Upper lobe of left lung (tissue), 6 donors: Measurements from ENCODE around the gene SMIM28. TPM values are rescaled to one million over a fixed set of nuclear protein-coding genes. Genes with fewer than 3 reads are reported as not detected.
"Not testable (repeated sequence)": the region's sequence is repeated elsewhere in the genome, so short reads cannot be mapped to it uniquely, and the experiment has no call there.

ENCODE experiments used
- ATAC-seq, 2 donors: fragments of 200-7000 bp; cut with Tn5 transposase; one replicate each; pipeline ENCODE4 v1.9.1; 2022; ENCODE audit warnings: mild to moderate bottlenecking in 2 of 2, moderate library complexity in 2 of 2; ENCODE audit not compliant: low FRiP score in 2 of 2
- DNase-seq, 2 donors: peaks; one replicate each; pipeline ENCODE4 v3.0.0-alpha.2; 2019 to 2020
- H3K27ac ChIP-seq, 4 donors: fragments of 200-600 bp; sonication (generic); one replicate each; pipeline ENCODE4 v1.5.1; 2016 to 2019
- H3K27me3 ChIP-seq, 4 donors: fragments of 200-600 bp; sonication (generic); one replicate each; pipeline ENCODE4 v1.5.1; 2017 to 2019
- H3K36me3 ChIP-seq, 4 donors: fragments of 200-600 bp; sonication (generic); one replicate each; pipeline ENCODE4 v1.5.1; 2016 to 2019
- H3K4me1 ChIP-seq, 4 donors: fragments of 200-600 bp; sonication (generic); one replicate each; pipeline ENCODE4 v1.5.1; 2018 to 2019
- H3K4me3 ChIP-seq, 4 donors: fragments of 200-600 bp; sonication (generic); one replicate each; pipeline ENCODE4 v1.5.1; 2017 to 2019; ENCODE audit warnings: mild to moderate bottlenecking in 2 of 4, moderate library complexity in 1 of 4
- H3K9me3 ChIP-seq, 4 donors: fragments of 200-600 bp; sonication (generic); one replicate each; pipeline ENCODE4 v1.5.1; 2018 to 2019
- EP300 ChIP-seq, 4 donors: sonication (generic); formaldehyde crosslinking; IDR thresholded peaks; one replicate each; pipeline ENCODE4 v1.5.1; 2017; ENCODE audit warnings: antibody characterized with exemption in 4 of 4, control low read depth in 2 of 4
- POLR2A ChIP-seq, 4 donors: fragments of 450-650 bp; IDR thresholded peaks; one replicate each; pipeline ENCODE4 v1.5.1; 2016 to 2017; ENCODE audit warnings: antibody characterized with exemption in 4 of 4, mild to moderate bottlenecking in 2 of 4
- POLR2AphosphoS5 ChIP-seq, 2 donors: sonication (generic); formaldehyde crosslinking; IDR thresholded peaks; one replicate each; pipeline ENCODE4 v1.5.1; 2017; ENCODE audit warnings: antibody characterized with exemption in 2 of 2
- WGBS, 2 donors: methylation state at CpG; one replicate each; pipeline ENCODE4 v1.1.5; 2017 to 2018; 5-methylcytosine and 5-hydroxymethylcytosine counted together
- total RNA-seq, 6 donors: library from RNA; depleted of rRNA in 4 of 6; stranded (reverse); fragments of >200 nt in 4 of 6; gene quantifications; one replicate each; pipeline versions ENCODE4 v1.1.0 to v1.2.1, GENCODE V29; 2016 to 2021
- TF ChIP-seq, protein P1 (sequence below), 6 experiments: fragments of 450-650 bp in 4 of 6; fragments of 200-600 bp in 2 of 6; sonication (generic) in 2 of 6; IDR thresholded peaks; one replicate each; pipeline ENCODE4 v1.5.1; 2016 to 2019; ENCODE audit warnings: antibody characterized with exemption in 6 of 6
- donor health status: DM: no; HTN: no; CAD: no; lungs with moderate emphysema.
- donor health status: DM: no; HTN: yes; CAD: no; lungs with severe emphysema.

Gene SMIM28
- total RNA-seq, 6 donors from 2014 or later: not detected

DNA sequence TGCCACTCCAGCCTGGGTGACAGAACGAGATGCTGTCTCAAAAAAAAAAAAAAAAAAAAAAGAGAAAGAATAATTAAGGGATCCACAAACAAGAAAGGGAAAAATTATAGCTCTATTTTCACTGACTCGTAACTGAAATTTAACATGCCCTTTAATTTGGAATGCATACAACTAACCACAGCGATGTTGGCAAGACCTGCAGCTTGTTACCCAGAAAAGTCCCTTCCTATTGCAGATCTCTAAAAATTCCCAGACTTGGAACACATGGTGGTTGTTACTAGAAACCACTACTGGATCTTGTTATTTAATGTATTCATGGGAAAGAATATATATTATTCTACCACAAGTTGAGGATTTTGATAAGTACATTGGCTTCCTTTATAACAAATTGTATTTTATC is 27.8 kb upstream of the SMIM28 start:
- TF ChIP-seq POLR2A (IDR thresholded peaks at IDR 0.05) (no peak), EP300 (IDR thresholded peaks at IDR 0.05) (no peak), POLR2AphosphoS5 (IDR thresholded peaks at IDR 0.05) (no peak)
- TF ChIP-seq, protein P1, sequence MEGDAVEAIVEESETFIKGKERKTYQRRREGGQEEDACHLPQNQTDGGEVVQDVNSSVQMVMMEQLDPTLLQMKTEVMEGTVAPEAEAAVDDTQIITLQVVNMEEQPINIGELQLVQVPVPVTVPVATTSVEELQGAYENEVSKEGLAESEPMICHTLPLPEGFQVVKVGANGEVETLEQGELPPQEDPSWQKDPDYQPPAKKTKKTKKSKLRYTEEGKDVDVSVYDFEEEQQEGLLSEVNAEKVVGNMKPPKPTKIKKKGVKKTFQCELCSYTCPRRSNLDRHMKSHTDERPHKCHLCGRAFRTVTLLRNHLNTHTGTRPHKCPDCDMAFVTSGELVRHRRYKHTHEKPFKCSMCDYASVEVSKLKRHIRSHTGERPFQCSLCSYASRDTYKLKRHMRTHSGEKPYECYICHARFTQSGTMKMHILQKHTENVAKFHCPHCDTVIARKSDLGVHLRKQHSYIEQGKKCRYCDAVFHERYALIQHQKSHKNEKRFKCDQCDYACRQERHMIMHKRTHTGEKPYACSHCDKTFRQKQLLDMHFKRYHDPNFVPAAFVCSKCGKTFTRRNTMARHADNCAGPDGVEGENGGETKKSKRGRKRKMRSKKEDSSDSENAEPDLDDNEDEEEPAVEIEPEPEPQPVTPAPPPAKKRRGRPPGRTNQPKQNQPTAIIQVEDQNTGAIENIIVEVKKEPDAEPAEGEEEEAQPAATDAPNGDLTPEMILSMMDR (IDR thresholded peaks at IDR 0.05): no peak
- WGBS, 2 donors: 83 to 89% methylated on average over 3 of the region's 3 CpGs
- no peak for ATAC-seq

DNA sequence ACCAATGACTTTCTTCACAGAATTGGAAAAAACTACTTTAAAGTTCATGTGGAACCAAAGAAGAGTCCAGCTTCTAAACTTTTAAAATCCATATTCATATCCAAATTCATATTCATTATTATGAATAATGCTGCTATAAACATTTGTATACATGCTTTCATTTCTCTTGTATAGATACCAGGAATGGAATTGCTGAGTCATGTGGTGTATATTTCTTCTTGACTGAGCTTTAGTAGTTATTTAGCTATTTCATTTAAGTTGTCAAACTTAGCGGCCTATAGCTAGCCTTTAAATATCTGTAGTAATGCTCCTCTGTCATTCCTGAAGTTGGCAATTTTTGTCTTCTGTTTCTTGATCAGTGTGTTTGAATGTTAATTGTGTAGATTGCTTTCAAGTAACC is 19.8 kb upstream of the SMIM28 start:
- Histone ChIP-seq H3K4me3 (no peak overlapping the region), H3K27ac (no peak overlapping the region), H3K9me3 (no peaks in the 10 kb centered on the region), H3K36me3 (no peaks in the 10 kb centered on the region), H3K4me1 (no peaks in the 10 kb centered on the region), H3K27me3 (no peaks in the 10 kb centered on the region)
- WGBS, 2 donors: 88 to 94% methylated on average over 1 of the region's 1 CpG
- ATAC-seq: no peak
- no peak for DNase-seq
- no peak for TF ChIP-seq EP300 (IDR thresholded peaks at IDR 0.05)
- no peak for TF ChIP-seq POLR2AphosphoS5 (IDR thresholded peaks at IDR 0.05)
- TF ChIP-seq, protein P1 (IDR thresholded peaks at IDR 0.05): no peak
- no peak for TF ChIP-seq POLR2A (IDR thresholded peaks at IDR 0.05)

More for the DNA sequence above, 27.8 kb upstream of the SMIM28 start:
- Histone ChIP-seq H3K36me3 (no peaks in the 10 kb centered on the region), H3K9me3 (no peaks in the 10 kb centered on the region), H3K4me3 (no peak overlapping the region), H3K4me1 (no peaks in the 10 kb centered on the region), H3K27me3 (no peaks in the 10 kb centered on the region), H3K27ac (no peak overlapping the region)
- no peak for DNase-seq

DNA sequence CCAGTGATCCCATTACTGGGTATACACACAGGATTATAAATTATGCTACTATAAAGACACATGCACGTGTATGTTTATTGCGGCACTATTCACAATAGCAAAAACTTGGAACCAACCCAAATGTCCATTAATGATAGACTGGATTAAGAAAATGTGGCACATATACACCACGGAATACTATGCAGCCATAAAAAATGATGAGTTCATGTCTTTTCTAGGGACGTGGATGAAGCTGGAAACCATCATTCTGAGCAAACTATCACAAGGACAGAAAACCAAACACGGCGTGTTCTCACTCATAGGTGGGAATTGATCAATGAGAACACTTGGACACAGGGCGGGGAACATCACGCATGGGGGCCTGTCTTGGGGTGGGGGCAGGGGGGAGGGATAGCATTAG is 9.0 kb upstream of the SMIM28 start:
- not testable (repeated sequence) for H3K4me3 ChIP-seq, ATAC-seq, H3K27me3 ChIP-seq, H3K27ac ChIP-seq, DNase-seq, H3K36me3 ChIP-seq, H3K9me3 ChIP-seq, H3K4me1 ChIP-seq
- whole genome bisulfite sequencing, 2 donors: 93 to 94% methylated on average over 8 of the region's 8 CpGs

DNA sequence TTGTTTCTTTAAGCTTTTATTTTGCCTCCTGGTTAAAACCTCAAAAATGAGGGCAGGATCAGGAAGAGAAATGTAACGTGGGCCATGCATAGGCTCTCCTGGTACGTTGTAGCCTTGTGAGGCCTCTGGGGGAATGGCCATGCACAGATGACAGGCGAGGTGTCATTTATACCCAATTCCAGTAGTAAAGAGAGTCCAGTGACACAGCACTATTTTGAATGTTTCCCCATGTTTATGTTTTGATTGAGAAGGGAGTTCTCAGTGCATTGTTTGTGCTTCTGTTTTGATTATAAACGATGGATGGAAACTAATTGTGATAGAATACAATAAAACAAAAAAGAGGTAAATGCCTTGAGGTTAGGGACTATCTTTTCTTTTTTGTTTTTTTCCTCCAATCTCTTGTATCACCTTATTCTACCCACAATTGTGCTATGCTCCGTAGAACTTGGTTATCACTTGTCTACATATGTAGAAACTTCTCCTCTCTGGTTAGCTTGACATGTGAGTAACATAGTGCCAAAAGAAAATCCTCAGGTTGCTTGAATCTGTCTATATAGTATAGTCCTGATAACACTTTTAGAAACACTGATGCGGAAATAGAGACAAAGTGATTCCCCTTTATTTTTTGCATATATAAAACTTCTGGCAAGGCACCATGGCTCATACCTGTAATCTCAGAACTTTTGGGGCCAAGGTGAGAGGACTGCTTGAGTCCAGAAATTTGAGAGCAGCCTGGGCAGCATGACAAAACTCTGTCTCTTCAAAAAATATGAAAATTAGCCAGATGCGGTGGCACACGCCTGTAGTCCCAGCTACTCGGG is 6.9 kb upstream of the SMIM28 start:
- Histone ChIP-seq H3K27me3 (no peaks in the 10 kb centered on the region), H3K9me3 (no peaks in the 10 kb centered on the region), H3K36me3 (no peaks in the 10 kb centered on the region), H3K27ac (no peak overlapping the region), H3K4me3 (no peak overlapping the region), H3K4me1 (no peaks in the 10 kb centered on the region)
- DNase-seq (no peak), ATAC-seq (no peak)
- WGBS, 2 donors: 70 to 74% methylated on average over 9 of the region's 9 CpGs
- no peak for TF ChIP-seq EP300 (IDR thresholded peaks at IDR 0.05)
- no peak for TF ChIP-seq POLR2AphosphoS5 (IDR thresholded peaks at IDR 0.05)
- TF ChIP-seq, protein P1 (IDR thresholded peaks at IDR 0.05): no peak
- no peak for TF ChIP-seq POLR2A (IDR thresholded peaks at IDR 0.05)

DNA sequence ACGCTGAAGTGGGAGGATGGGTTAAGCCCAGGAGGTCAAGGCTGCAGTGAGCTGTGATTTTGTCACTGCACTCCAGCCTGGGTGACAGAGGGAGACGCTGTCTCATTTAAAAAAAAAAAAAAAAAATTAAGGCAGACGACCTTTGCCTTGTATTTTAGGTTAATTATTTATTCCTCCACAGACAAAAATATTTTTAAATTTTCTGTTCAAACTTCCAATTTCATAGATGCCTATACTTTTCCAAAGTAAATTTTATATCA is 6.3 kb upstream of the SMIM28 start:
- Histone ChIP-seq H3K36me3 (no peaks in the 10 kb centered on the region), H3K4me3 (no peak overlapping the region), H3K27me3 (no peaks in the 10 kb centered on the region), H3K4me1 (no peaks in the 10 kb centered on the region), H3K9me3 (no peaks in the 10 kb centered on the region), H3K27ac (no peak overlapping the region)
- no peak for ATAC-seq
- WGBS, 2 donors: 65 to 69% methylated on average over 3 of the region's 3 CpGs
- DNase-seq: no peak
- TF ChIP-seq POLR2A (IDR thresholded peaks at IDR 0.05) (no peak), POLR2AphosphoS5 (IDR thresholded peaks at IDR 0.05) (no peak), EP300 (IDR thresholded peaks at IDR 0.05) (no peak)
- TF ChIP-seq, protein P1 (IDR thresholded peaks at IDR 0.05): no peak
